GM23338 (cell line): ENCODE results near the gene RAB37. TPM values are rescaled to one million over a fixed set of nuclear protein-coding genes. Genes with fewer than 3 reads are reported as not detected.
A peak's percentile ranks its signal among the peaks of the same experiment; 100 is the strongest.

Source experiments
- ATAC-seq: fragments of 200-7000 bp; cut with Tn5 transposase; 3 replicates; pipeline ENCODE4 v1.9.1; 2020
- DNase-seq: peaks from one replicate; pipeline ENCODE4 v3.0.0-alpha.2; 2015; ENCODE audit warnings: low spot score
- H2AFZ ChIP-seq: fragments of 200-600 bp; sonication (generic); 2 replicates; pipeline ENCODE4 v1.8.0; 2016; ENCODE audit warnings: antibody characterized with exemption, mild to moderate bottlenecking, moderate library complexity
- H3F3A ChIP-seq: fragments of 200-600 bp; sonication (generic); replicated peaks from 2 replicates; pipeline ENCODE4 v1.8.0; 2017; ENCODE audit warnings: antibody characterized with exemption, mixed run types, low read depth
- H3K27ac ChIP-seq: fragments of 200-600 bp; sonication (generic); 2 replicates; pipeline ENCODE4 v1.6.1; 2016; ENCODE audit warnings: low read depth
- H3K27me3 ChIP-seq: fragments of 200-600 bp; sonication (generic); 2 replicates; pipeline ENCODE4 v1.8.0; 2016; ENCODE audit warnings: mild to moderate bottlenecking, mixed run types, moderate library complexity; ENCODE audit not compliant: insufficient read depth
- H3K36me3 ChIP-seq: fragments of 200-600 bp; sonication (generic); 2 replicates; pipeline ENCODE4 v1.8.0; 2016; ENCODE audit warnings: mild to moderate bottlenecking; ENCODE audit not compliant: insufficient read depth
- H3K4me1 ChIP-seq: fragments of 200-600 bp; sonication (generic); 2 replicates; pipeline ENCODE4 v1.8.0; 2016; ENCODE audit warnings: mild to moderate bottlenecking, moderate library complexity; ENCODE audit not compliant: insufficient read depth
- H3K4me2 ChIP-seq: fragments of 200-600 bp; sonication (generic); 2 replicates; pipeline ENCODE4 v1.7.1; 2017; ENCODE audit warnings: mixed run types
- H3K4me3 ChIP-seq: fragments of 200-600 bp; sonication (generic); 2 replicates; pipeline ENCODE4 v1.6.1; 2016; ENCODE audit warnings: mixed run types
- H3K79me2 ChIP-seq: fragments of 200-600 bp; sonication (generic); replicated peaks from 2 replicates; pipeline ENCODE4 v1.8.0; 2017; ENCODE audit warnings: mild to moderate bottlenecking; ENCODE audit not compliant: insufficient read depth
- H3K9me2 ChIP-seq: fragments of 200-600 bp; sonication (generic); 2 replicates; pipeline ENCODE4 v1.8.0; 2017; ENCODE audit not compliant: insufficient read depth
- H4K20me1 ChIP-seq: fragments of 200-600 bp; sonication (generic); replicated peaks from 2 replicates; pipeline ENCODE4 v1.8.0; 2017; ENCODE audit warnings: mild to moderate bottlenecking; ENCODE audit not compliant: insufficient read depth
- H3K27ac Mint-ChIP-seq: 2 replicates; pipeline ENCODE4 v1.8.0; 2020; ENCODE audit warnings: inconsistent platforms, mild to moderate bottlenecking, moderate library complexity, mixed read lengths
- H3K27me3 Mint-ChIP-seq: 3 replicates; pipeline ENCODE4 v1.8.0; 2022; ENCODE audit warnings: low read depth, mild to moderate bottlenecking, moderate library complexity, mixed read lengths, inconsistent platforms; ENCODE audit not compliant: insufficient read depth, poor library complexity
- H3K36me3 Mint-ChIP-seq: 3 replicates; pipeline ENCODE4 v1.8.0; 2021; ENCODE audit warnings: low read depth, mild to moderate bottlenecking, inconsistent platforms, moderate library complexity, mixed read lengths
- H3K4me1 Mint-ChIP-seq: 3 replicates; pipeline ENCODE4 v1.8.0; 2020; ENCODE audit warnings: mild to moderate bottlenecking, inconsistent platforms, mixed read lengths
- H3K4me3 Mint-ChIP-seq: 3 replicates; pipeline ENCODE4 v1.8.0; 2021; ENCODE audit warnings: moderate library complexity, mild to moderate bottlenecking, inconsistent platforms, mixed read lengths
- H3K9me3 Mint-ChIP-seq: 3 replicates; pipeline ENCODE4 v1.8.0; 2020; ENCODE audit warnings: moderate library complexity, mild to moderate bottlenecking, inconsistent platforms, mixed read lengths
- CREB1 ChIP-seq: fragments of 250-450 bp; sonication (Bioruptor Pico); IDR thresholded peaks from 2 replicates; pipeline ENCODE4 v1.5.0; 2020; ENCODE audit warnings: low read depth, mild to moderate bottlenecking, moderate library complexity
- ETS1 ChIP-seq: IDR thresholded peaks from 2 replicates; pipeline ENCODE4 v1.6.1; 2016; ENCODE audit warnings: antibody characterized with exemption
- EZH2 ChIP-seq: fragments of 200-600 bp; sonication (generic); IDR thresholded peaks from one replicate; pipeline ENCODE4 v1.8.0; 2017; ENCODE audit warnings: antibody characterized with exemption, mild to moderate bottlenecking, low read depth; ENCODE audit not compliant: unreplicated experiment
- EZH2phosphoT487 ChIP-seq: fragments of 200-600 bp; sonication (generic); IDR thresholded peaks from one replicate; pipeline ENCODE4 v1.8.1; 2018; ENCODE audit warnings: antibody characterized with exemption; ENCODE audit not compliant: unreplicated experiment
- JUNB ChIP-seq: IDR thresholded peaks from one replicate; pipeline ENCODE4 v1.6.1; 2016; ENCODE audit warnings: antibody characterized with exemption; ENCODE audit not compliant: unreplicated experiment
- NANOG ChIP-seq: IDR thresholded peaks from 2 replicates; pipeline ENCODE4 v1.6.1; 2016; ENCODE audit warnings: antibody characterized with exemption, borderline replicate concordance
- POLR2AphosphoS5 ChIP-seq: IDR thresholded peaks from 2 replicates; pipeline ENCODE4 v1.6.1; 2016; ENCODE audit warnings: antibody characterized with exemption, low read depth
- STAT1 ChIP-seq: IDR thresholded peaks from one replicate; pipeline ENCODE4 v1.6.1; 2016; ENCODE audit warnings: antibody characterized with exemption; ENCODE audit not compliant: unreplicated experiment
- ZNF114 ChIP-seq: fragments of 250-450 bp; sonication (Bioruptor Pico); IDR thresholded peaks from 2 replicates; pipeline ENCODE4 v1.5.0; 2020; ENCODE audit warnings: mild to moderate bottlenecking, moderate library complexity
- ZNF331 ChIP-seq: fragments of 250-450 bp; sonication (Bioruptor Pico); IDR thresholded peaks from 2 replicates; pipeline ENCODE4 v1.5.0; 2020; ENCODE audit warnings: low read depth, mild to moderate bottlenecking, moderate library complexity
- ZNF462 ChIP-seq: fragments of 250-450 bp; sonication (Bioruptor Pico); IDR thresholded peaks from 2 replicates; pipeline ENCODE4 v1.5.0; 2020; ENCODE audit warnings: mild to moderate bottlenecking, moderate library complexity
- polyA plus RNA-seq: library from polyadenylated mRNA; unstranded; fragments of >200 nt; fragmentation: Nextera tagmentation; extraction: Ambion mirVana; gene quantifications from 2 replicates; pipeline ENCODE4 v1.2.1, GENCODE V29; 2016
- total RNA-seq: library from RNA; depleted of rRNA; stranded (reverse); fragments of >200 nt; shearing (Covaris generic); gene quantifications from 2 replicates; pipeline ENCODE4 v1.2.3, GENCODE V29; 2014
- TF ChIP-seq, protein P1 (sequence below): IDR thresholded peaks from one replicate; pipeline ENCODE4 v1.6.1; 2018; ENCODE audit warnings: antibody characterized with exemption; ENCODE audit not compliant: unreplicated experiment
- TF ChIP-seq, protein P2 (sequence below), 2 experiments: fragments of 200-600 bp in 1 of 2; sonication (generic) in 1 of 2; conservative IDR thresholded peaks; 2 replicates each; pipeline versions ENCODE4 v1.5.1 to v1.6.1; 2016 to 2017; ENCODE audit warnings: antibody characterized with exemption in 2 of 2, low read depth in 2 of 2, mild to moderate bottlenecking in 2 of 2, moderate library complexity in 1 of 2

The RAB37 gene
- total and polyA plus RNA-seq, 2 experiments from 2014 or later: 3.3 to 5.2 TPM

DNA sequence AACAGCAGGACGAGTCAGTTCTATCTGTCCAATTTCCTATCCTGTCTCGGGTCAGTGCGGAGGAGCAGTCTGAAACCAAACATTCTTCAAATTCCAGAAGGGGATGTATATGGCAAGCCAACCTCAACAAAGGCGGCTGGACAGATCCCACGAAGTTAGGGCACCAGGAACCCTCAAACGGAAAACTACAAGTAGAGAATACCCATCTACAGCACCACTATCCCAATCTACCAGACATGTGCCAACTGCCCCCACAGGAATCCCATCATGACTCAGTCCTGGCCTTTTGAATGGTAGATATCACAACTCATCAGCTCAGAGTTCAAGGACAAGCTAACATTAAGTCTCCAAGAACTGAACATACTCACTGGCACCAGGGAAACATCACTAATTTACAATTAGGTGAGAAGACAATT is 36.8 kb downstream of the RAB37 start:
- Mint-ChIP-seq H3K36me3 (peaks cover 45% of the 10 kb centered on the region), H3K9me3 (no peaks in the 10 kb centered on the region), H3K27me3 (peaks cover 23% of the 10 kb centered on the region), H3K4me1 (peaks cover 16% of the 10 kb centered on the region), H3K27ac (no peak overlapping the region), H3K4me3 (peak overlapping the region; percentile 31)
- Histone ChIP-seq H3K4me2 (no peak overlapping the region), H3K9me2 (no peaks in the 10 kb centered on the region), H3K36me3 (peaks cover 2% of the 10 kb centered on the region; the same call in 1 of the 2 replicates), H3K4me3 (no peak overlapping the region), H3K27ac (no peak overlapping the region), H3K27me3 (no peaks in the 10 kb centered on the region), H4K20me1 (peaks cover 7% of the 10 kb centered on the region; the same call in 1 of the 2 replicates), H3K79me2 (peaks cover 35% of the 10 kb centered on the region), H3K4me1 (peaks cover 12% of the 10 kb centered on the region), H2AFZ (no peak overlapping the region), H3F3A (peaks cover 3% of the 10 kb centered on the region; the same call in 1 of the 2 replicates)
- ATAC-seq: no peak
- DNase-seq: no peak
- no peak for TF ChIP-seq EZH2
- no peak for TF ChIP-seq POLR2AphosphoS5
- TF ChIP-seq CREB1 (CRISPR knock-in tag): no peak
- no peak for TF ChIP-seq ETS1
- TF ChIP-seq, protein P1, sequence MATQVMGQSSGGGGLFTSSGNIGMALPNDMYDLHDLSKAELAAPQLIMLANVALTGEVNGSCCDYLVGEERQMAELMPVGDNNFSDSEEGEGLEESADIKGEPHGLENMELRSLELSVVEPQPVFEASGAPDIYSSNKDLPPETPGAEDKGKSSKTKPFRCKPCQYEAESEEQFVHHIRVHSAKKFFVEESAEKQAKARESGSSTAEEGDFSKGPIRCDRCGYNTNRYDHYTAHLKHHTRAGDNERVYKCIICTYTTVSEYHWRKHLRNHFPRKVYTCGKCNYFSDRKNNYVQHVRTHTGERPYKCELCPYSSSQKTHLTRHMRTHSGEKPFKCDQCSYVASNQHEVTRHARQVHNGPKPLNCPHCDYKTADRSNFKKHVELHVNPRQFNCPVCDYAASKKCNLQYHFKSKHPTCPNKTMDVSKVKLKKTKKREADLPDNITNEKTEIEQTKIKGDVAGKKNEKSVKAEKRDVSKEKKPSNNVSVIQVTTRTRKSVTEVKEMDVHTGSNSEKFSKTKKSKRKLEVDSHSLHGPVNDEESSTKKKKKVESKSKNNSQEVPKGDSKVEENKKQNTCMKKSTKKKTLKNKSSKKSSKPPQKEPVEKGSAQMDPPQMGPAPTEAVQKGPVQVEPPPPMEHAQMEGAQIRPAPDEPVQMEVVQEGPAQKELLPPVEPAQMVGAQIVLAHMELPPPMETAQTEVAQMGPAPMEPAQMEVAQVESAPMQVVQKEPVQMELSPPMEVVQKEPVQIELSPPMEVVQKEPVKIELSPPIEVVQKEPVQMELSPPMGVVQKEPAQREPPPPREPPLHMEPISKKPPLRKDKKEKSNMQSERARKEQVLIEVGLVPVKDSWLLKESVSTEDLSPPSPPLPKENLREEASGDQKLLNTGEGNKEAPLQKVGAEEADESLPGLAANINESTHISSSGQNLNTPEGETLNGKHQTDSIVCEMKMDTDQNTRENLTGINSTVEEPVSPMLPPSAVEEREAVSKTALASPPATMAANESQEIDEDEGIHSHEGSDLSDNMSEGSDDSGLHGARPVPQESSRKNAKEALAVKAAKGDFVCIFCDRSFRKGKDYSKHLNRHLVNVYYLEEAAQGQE: no peak
- no peak for TF ChIP-seq JUNB
- TF ChIP-seq ZNF462 (CRISPR knock-in tag): no peak
- no peak for TF ChIP-seq ZNF331 (CRISPR knock-in tag)
- TF ChIP-seq EZH2phosphoT487: no peak
- no peak for TF ChIP-seq ZNF114 (CRISPR knock-in tag)
- TF ChIP-seq NANOG: no peak
- no peak for TF ChIP-seq STAT1
- TF ChIP-seq, protein P2, sequence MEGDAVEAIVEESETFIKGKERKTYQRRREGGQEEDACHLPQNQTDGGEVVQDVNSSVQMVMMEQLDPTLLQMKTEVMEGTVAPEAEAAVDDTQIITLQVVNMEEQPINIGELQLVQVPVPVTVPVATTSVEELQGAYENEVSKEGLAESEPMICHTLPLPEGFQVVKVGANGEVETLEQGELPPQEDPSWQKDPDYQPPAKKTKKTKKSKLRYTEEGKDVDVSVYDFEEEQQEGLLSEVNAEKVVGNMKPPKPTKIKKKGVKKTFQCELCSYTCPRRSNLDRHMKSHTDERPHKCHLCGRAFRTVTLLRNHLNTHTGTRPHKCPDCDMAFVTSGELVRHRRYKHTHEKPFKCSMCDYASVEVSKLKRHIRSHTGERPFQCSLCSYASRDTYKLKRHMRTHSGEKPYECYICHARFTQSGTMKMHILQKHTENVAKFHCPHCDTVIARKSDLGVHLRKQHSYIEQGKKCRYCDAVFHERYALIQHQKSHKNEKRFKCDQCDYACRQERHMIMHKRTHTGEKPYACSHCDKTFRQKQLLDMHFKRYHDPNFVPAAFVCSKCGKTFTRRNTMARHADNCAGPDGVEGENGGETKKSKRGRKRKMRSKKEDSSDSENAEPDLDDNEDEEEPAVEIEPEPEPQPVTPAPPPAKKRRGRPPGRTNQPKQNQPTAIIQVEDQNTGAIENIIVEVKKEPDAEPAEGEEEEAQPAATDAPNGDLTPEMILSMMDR (conservative IDR thresholded peaks at IDR 0.05; ENCODE audit: low read depth in 2 of 2): no peak
